GM11168 (cell line): ENCODE measurements around the gene VWA5A.

Experiments used
- in situ Hi-C: fragments of 300-500 bp; cut with MboI; formaldehyde crosslinking; loops from one replicate; pipeline ENCODE4 v1.12.0; 2022; ENCODE audit warnings: low sequenced_read_pairs; ENCODE audit not compliant: unreplicated experiment

Gene VWA5A, protein sequence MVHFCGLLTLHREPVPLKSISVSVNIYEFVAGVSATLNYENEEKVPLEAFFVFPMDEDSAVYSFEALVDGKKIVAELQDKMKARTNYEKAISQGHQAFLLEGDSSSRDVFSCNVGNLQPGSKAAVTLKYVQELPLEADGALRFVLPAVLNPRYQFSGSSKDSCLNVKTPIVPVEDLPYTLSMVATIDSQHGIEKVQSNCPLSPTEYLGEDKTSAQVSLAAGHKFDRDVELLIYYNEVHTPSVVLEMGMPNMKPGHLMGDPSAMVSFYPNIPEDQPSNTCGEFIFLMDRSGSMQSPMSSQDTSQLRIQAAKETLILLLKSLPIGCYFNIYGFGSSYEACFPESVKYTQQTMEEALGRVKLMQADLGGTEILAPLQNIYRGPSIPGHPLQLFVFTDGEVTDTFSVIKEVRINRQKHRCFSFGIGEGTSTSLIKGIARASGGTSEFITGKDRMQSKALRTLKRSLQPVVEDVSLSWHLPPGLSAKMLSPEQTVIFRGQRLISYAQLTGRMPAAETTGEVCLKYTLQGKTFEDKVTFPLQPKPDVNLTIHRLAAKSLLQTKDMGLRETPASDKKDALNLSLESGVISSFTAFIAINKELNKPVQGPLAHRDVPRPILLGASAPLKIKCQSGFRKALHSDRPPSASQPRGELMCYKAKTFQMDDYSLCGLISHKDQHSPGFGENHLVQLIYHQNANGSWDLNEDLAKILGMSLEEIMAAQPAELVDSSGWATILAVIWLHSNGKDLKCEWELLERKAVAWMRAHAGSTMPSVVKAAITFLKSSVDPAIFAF

DNA sequence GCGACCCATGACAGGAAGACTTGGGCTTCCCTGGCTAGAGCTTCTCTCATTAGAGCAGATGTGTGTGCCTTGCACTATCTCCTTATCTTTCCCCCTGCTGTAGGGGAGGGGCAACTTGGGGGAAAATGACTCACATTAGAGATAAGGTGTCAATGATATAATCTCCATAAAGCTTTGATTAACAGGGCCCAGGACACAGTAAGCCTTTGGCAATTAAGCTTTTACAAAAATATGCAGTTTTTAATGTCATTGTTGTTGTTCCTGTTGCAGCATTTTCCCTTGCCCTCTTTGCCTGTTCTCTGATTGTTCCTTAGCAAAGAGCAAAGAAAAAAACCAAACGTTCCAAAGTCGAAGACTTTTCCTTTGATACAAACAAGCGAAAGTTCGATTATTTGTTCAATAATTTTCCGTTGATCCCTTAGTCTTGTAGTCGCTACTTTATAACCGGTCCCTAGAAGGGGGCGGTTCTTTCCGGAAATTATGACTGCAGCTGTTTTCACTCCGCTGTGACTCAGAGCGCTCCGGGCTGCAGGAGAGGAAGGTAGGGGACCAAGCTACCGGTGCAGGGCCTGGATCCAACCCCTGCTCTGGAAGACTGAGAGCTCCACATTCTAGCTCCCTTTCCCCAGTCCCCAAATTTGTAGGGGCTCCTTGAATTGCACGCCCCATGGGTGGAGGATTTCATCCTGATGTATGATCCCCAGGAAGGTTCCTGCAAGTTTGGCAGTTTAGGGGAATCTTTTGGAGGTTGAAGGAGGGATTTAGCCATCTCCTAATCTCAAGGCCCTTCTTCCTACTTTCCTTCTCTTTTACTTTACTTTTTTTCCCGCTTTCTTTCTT is at the start of gene VWA5A:
TSS of gene VWA5A (plus strand) at position 509 of the 840 bp plus-strand sequence. CDS start 2,062 bp downstream, outside the sequence.
- in situ Hi-C loops: no loop called here

DNA sequence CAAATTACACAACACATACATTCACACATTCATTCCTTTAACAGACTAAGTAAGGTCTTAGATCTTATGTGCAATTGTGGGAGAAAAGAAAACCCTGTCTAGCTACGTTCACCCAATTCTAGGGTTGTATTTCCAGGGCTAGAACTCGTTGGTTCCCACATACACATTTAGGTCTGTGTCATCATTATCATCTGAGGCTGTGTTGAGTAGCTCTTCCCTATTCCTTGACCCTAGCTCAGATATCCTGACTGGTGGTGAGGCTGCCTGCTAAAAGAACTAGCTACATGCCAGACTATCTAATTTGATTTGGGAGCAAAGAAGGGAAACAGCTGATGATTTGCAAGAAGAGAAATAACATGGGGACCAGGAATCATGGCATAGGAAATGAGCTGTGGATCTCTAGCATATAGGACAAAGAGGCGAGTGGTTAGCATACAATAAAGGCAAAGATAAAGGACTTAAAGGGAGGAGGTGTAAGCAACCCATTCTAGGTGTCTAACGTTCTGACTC is 46.6 kb upstream of the VWA5A start:
- in situ Hi-C loops: loop anchor here (25.0 kb wide), 1 partner anchor 519 kb away; no protein-coding TSS in a partner anchor

DNA sequence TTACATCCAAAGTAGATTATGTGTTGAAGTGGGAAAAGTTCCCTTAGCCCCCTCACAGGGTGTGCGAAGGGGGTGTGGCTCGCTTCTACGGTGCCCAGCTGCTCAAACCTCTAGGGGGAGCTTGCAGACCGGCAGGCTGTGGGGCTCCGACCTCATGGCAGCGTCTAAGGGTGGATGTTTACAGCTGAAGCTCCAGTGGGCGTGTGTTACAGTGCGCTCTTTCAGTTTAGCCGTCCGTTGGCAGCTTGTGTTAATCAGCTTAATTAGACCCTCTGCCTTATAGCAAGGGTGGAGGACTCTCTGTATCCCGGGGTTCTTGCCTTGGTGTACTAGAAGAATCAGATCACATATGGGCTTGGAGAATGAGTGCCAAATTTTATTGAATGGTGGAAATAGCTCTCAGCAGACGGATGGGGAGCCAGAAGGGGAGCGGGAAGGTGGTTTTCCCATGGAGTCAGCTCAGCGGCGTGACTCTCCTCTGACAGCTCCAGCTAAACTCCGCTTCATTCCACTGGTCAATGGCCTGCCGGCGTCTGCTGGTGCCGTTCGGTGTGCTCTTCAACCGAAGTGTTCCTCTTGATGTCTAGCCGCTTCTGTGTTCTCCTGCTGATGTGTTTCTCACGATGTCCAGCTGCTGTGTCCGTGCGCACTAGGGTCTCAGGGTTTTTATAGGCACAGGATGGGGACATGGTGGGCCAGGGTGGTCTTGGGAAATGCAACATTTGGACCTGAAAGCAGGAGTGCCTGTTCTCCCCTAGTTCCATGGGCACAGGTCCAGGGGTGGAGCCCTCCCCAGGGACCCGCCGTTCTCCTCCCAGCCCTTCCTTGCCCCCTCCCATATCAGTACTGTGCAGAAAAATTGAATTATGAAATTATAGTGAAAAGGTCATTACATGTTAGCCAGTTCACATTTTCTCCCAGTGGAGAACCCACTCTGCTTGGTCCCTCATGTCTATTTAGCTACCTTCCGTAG is 45.5 kb upstream of the VWA5A start:
- in situ Hi-C loops: loop anchor here (5.0 to 25.0 kb wide), 2 partner anchors 123 to 518 kb away; no protein-coding TSS in a partner anchor

DNA sequence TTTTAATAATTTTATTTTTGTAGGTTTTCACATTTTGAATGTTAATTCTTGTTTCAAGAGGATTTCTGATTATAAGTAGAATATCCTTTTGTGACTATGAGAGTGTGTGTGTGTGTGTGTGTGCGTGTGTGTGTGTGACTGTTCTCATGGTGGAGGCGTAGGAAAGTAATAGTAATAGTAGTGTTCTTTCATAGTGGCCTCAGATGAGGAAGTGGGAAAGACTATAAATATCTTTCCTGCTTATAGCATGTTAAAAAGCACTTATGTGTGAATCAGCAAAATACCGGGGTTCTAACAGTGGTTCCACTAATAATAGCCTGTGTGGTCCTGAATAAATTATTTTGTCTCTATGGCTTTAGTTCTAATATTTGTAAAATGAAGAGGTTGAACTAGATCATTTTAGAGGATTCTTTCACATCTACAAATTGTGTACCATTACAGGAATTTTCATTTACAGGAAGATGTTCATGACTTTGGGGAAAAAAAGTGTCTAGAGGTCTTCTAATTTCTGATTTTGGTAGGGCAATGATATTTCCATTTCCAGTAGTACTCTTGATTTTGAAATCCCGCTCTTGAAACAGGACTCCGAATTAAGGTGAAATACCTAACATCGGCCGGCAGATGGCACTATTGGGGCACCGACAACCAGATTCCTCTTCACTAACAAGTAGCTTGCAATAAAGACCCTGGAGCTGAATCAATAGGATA is 44.2 kb upstream of the VWA5A start:
- in situ Hi-C loops: loop anchor here (5.0 to 25.0 kb wide), 2 partner anchors 121 to 516 kb away; no protein-coding TSS in a partner anchor

DNA sequence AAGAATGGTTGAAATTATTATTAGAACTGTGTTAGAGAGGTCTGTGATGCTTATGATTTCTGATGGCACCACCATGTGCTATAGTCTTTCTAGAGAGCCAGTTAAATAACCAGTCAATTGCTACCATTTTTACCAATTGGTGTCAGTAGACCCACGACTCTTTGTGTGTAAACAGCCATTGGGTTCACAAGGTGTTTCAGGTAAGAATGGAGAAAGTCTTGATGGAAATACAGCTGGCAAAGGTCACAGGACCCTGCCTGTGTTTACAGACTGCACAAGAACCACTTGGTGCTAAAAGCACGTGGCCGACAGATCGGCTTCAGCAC is 43.7 kb upstream of the VWA5A start:
- in situ Hi-C loops: loop anchor here (5.0 to 25.0 kb wide), 2 partner anchors 121 to 516 kb away; no protein-coding TSS in a partner anchor

DNA sequence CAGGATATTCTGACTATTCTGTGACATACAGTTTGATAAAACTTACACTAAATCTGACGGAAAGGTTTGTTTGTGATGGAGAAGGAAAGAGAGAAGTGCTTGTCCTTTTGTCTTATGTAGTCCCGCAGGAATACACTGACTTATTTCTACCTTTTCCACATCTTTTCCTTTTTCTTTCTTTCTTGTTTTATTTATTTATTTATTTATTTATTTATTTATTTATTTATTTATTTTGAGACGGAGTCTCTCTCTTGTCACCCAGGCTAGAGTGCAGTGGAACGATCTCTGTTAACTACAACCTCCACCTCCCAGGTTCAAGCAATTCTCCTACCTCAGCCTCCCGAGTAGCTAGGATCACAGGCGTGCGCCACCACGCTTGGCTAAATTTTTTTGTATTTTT is 43.1 kb upstream of the VWA5A start:
- in situ Hi-C loops: loop anchor here (5.0 to 25.0 kb wide), 2 partner anchors 120 to 515 kb away; no protein-coding TSS in a partner anchor

DNA sequence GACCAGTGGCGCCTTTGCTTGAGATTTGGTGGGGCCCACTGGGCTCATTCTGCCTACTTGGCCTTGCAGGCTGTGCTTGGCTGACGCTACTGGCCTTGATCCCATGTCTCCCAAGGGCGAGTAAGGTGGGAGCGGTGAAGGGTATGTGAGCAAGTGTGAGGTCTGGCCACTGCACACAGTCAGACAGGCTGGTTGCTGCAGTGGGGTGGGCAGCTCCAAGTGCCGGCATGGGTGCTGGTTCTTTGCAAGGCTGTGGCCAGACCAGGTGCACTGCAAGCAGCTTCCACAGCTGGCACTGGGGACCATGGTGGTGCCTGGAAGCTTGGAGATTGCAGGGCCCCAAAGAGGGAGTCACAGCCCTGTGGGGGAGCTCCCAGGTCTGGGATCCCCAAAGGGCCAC is 40.7 kb upstream of the VWA5A start:
- in situ Hi-C loops: loop anchor here (5.0 to 25.0 kb wide), 2 partner anchors 118 to 513 kb away; no protein-coding TSS in a partner anchor

DNA sequence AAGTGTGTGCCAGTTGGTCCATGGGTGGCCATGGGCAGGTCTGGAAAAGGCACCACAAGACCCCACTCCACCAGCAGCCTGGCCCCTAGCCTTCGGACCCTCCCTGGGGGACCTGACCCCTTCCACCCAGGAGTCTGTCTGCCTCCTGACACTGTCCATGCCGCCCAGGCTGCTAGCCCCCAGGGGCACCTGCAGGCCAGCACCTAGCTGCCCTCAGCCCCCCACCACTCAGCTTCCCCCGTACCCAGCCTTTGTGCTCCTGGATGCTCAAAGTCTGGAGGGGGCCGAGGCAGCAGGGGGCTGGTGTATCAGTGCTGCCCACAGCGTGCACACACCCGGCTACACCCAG is 39.8 kb upstream of the VWA5A start:
- in situ Hi-C loops: no loop called here

DNA sequence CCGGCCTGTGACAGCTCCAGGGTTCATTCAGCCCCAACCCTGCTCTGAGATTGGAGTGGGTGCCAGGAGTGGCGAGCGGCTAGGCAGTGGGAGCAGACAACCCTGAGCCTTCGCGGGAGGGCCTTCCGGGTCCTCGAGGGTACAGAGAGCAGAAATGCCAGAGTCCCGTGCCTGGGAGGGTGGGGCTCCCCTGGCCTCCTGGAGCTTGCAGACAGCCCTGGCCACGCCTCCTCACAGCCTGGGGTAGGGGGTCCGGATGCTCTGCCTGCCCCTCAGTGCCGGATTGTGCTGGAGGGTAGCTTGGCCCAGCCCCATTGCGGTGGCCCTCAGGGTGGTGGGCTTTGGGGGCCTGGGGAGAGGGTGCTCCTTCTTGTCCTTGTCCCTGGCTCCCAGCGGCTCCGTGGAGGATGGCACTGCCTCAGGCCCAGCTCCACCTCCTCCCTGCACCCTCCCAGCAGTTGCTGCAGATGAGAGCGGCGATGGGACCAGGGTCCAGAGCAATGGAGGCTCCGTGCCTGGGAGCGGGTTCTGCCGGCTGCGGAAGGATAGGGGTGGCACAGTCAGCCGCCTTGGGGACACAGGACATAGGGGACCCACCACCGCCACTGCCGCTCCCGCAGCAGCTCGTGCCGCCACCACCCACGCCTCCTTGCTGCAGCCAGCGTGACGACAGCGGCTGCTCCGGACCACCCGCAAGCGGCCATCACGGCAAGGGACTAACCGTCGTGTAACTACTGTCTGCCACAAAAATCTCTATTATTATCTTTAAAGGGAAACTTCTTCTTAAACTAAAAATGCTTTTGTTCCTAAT is 39.2 kb upstream of the VWA5A start:
- in situ Hi-C loops: no loop called here

DNA sequence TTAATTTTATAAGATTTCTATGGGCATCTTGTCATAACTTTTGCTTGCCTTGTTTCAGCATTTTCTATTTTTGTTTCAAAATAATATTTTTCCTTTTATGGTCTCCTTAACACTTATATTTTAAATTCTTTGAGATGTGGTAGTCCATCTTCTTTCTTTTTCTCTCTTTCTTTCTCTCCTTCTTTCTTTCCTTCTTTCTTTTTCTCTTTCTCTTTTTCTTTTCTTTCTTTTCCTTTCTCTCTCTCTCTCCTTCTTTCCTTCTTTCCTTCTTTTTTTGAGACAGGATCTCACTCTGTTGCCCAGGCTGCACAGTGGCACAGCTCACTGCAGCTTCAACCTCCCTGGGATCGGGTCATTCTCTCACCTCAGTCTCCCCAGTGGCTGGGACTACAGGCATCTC is 38.0 kb upstream of the VWA5A start:
- in situ Hi-C loops: no loop called here

DNA sequence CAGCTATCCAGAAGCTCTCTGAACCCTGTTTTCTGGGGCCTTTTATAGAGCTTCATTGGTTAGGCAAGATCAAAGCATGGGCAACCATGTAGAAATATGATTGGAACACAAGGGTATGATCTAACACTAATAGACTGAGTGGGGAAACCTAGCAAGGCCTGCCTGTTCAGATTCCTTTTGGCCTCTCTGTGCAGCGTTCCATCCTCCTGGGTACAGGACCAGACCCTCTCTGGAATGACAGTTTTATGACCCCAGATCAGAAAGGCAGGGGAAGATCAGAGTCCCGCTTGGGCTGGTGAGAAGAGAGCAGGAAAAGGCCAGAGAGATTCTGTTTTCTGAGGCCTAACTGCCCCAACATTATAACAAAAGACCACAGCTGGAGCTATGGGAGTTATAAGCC is 36.7 kb upstream of the VWA5A start:
- in situ Hi-C loops: no loop called here

DNA sequence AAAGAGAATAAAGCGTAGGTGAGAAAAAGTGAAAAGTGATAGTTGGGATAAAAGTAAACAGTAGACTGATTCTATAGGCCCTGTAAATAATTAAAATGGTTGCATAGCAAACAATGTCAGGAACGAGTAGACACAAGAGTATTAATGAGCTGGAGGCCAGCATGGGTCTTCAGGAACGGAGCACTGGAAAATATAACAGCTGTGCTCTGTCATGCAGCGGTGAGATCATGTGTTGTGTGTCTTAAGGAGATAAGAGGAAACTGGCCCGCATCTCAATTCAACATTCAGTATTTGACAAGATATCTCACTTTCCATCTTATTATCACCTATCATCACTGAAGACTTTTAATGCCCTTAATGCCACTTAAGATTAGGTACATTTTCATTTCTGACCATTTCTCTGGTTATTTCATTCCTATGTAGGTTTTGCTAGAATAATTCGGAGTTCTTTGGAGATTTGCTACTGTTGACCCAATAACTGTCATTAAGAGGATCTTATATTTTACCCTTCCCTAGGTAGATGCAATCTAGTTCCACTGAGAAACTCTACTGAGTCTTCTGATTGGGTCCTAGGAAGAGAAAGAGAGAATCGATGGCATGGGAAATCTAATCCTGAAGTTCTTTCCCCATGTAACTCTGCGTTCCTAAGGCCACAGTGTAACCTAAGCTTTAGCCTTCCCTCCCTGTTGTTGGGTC is 35.5 kb upstream of the VWA5A start:
- in situ Hi-C loops: no loop called here

DNA sequence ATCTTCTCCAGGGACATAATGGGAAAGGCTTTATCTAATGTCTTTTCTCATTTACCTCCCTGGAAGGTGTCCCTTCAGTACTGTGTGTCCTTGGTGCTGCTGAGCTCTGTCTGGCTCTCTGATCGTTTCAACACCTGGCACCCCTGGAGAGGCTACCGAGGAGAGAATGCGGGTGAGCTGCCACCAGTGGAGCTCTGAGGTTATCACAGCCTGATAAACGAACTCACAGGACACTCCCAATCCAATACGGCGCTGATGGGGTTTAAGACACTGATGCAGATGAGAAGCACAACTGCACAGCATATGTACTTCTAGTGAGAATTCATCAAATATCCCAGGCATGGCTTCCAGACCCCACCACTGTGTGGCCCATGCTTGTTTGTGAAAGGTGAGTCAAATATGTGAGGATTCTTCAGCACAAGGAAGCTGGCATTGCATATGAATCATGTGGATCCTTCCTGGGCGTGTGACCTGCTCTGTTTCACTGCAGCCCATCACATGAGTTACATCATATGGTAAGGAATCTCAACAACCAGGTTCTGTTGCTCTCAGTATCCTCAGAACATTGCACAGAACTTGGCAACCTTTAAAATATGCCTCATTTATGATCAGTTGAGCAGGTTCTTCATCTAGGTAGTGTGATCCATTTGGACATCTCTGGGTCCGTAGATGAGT is 34.8 kb upstream of the VWA5A start:
- in situ Hi-C loops: no loop called here

DNA sequence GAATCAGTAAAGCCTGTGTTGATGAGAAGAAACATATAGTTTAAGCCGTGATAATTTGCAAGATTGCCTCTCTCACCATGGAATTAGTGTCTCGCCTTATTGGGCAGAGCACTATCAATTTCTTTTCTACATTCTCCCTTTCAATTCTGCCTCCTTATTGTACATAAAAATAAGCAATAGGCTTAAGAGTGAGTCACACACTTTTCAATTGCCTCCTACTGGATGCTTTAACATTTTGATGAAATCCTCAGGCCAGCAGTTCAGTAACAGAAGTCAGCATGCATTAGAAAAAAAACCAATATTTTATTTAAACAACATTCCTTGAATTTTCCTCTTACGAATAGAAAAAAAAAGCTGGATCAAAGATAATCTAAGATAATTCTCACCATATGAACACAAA is 33.8 kb upstream of the VWA5A start:
- in situ Hi-C loops: no loop called here

DNA sequence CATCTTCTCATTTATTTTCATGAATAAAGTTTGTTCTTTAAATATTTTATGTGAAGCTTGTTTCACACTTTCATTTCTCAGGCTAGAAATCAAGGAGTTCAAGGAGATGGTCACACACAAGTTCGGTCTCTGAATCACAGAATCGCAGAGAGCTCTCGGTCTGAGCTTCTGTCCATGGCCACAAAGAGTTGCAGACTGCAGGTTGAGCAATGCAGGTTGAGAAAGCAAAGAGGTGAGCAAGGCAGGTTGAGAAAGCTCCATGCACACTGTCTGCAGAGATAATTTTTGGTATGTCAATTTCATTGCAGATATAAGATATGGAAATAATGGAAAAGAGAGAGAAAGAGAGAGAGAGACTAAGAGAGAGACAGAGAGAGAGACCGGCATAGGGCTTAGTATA is 32.9 kb upstream of the VWA5A start:
- in situ Hi-C loops: no loop called here

DNA sequence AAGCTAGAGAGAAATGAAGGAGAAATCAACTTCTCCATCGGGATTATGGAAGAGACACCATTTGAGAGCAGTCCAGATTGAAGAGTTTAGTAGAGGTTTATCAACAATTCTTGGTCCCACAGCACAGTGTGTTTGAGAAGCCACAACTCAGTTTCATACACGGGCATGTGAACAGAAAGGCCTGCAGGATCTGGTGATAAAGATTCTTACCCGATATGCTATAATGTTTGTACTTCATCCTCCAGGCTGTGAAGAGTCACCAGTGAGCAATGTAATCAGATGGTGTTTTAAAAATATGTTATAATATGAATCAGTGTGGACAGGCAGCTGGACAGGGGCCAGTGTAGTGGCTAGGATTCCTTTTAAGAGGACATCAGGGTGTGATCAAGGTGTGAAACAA is 29.7 kb upstream of the VWA5A start:
- in situ Hi-C loops: no loop called here
